K562 (cell line): ENCODE results near the gene NSDHL. TPM values are rescaled to one million over a fixed set of nuclear protein-coding genes. Genes with fewer than 3 reads are reported as not detected.
A peak's percentile ranks its signal among the peaks of the same experiment; 100 is the strongest.

ENCODE experiments used
- ATAC-seq: fragments of 200-7000 bp; cut with Tn5 transposase; 3 replicates; pipeline ENCODE4 v1.9.1; 2020; ENCODE audit warnings: moderate library complexity
- BruUV-seq: library from RNA; stranded (reverse); fragments of 400-500 nt; replicated peaks from 2 replicates; lab custom pipeline; 2021; lab: Mats Ljungman, UMichigan
- CTCF ChIA-PET: fragments of 300-600 bp; formaldehyde crosslinking; extraction: SDS; loops from one replicate; lab custom pipeline; 2021; ENCODE audit warnings: low intra/inter-chr PET ratio; lab: Yijun Ruan, JAX
- POLR2A ChIA-PET: fragments of 300-600, 350-650 bp; sonication (Branson Sonifier 250); formaldehyde crosslinking; extraction: SDS; loops from one replicate; lab custom pipeline; 2021; ENCODE audit warnings: antibody characterized with exemption, inconsistent platforms; lab: Yijun Ruan, JAX
- DNase-seq, 4 experiments: peaks; one replicate each; pipeline versions ENCODE4 v3.0.0 to v3.0.0-alpha.2; 2011 to 2018; ENCODE audit warnings: low spot score in 3 of 4, mixed read lengths in 3 of 4; ENCODE audit errors: extremely low read depth in 1 of 4
- FAIRE-seq: peaks from 2 replicates; lab custom pipeline; 2011; peaks lifted over from hg19 to GRCh38; lab: Jason Lieb, UNC
- H2AFZ ChIP-seq: 2 replicates; pipeline ENCODE4 v1.6.0; 2011; ENCODE audit warnings: low read depth, low read length, control low read depth, inconsistent platforms
- H3K27ac ChIP-seq: fragments of 200-600 bp; 3 replicates; pipeline ENCODE4 v1.8.0; 2011; ENCODE audit warnings: low read depth, mild to moderate bottlenecking, control low read depth, inconsistent platforms, low read length, moderate library complexity, mixed read lengths; ENCODE audit errors: extremely low read depth
- H3K27me3 ChIP-seq, 2 experiments: fragments of 300-600 bp in 1 of 2; 2 replicates in 1 of 2; 3 replicates in 1 of 2; pipeline versions ENCODE4 v1.6.0 to v1.8.0; 2011; ENCODE audit warnings: inconsistent platforms in 2 of 2, low read length in 2 of 2, mild to moderate bottlenecking in 1 of 2, mixed read lengths in 1 of 2, moderate library complexity in 1 of 2; ENCODE audit not compliant: control insufficient read depth in 2 of 2, insufficient read depth in 2 of 2
- H3K36me3 ChIP-seq: fragments of 300-600 bp; 3 replicates; pipeline ENCODE4 v1.8.0; 2011; ENCODE audit warnings: mild to moderate bottlenecking, low read length, inconsistent platforms; ENCODE audit not compliant: control insufficient read depth, insufficient read depth
- H3K4me1 ChIP-seq, 2 experiments: fragments of 200-600 bp in 1 of 2; replicated peaks in 1 of 2; 2 replicates in 1 of 2; 3 replicates in 1 of 2; pipeline versions ENCODE4 v1.5.1 to v1.8.0; 2011; ENCODE audit warnings: inconsistent platforms in 2 of 2, low read length in 2 of 2, mild to moderate bottlenecking in 1 of 2, mixed read lengths in 1 of 2, moderate library complexity in 1 of 2; ENCODE audit not compliant: control insufficient read depth in 2 of 2, insufficient read depth in 2 of 2
- H3K4me2 ChIP-seq: 2 replicates; pipeline ENCODE4 v1.6.1; 2011; ENCODE audit warnings: low read length, control low read depth, inconsistent platforms, mixed read lengths; ENCODE audit not compliant: insufficient read depth
- H3K4me3 ChIP-seq: fragments of 200-600 bp; sonication (generic), shearing (Covaris generic); 2 replicates; pipeline ENCODE4 v1.5.1; 2016; ENCODE audit warnings: control low read depth, inconsistent platforms
- H3K79me2 ChIP-seq: fragments of 200-600 bp; 3 replicates; pipeline ENCODE4 v1.8.0; 2011; ENCODE audit warnings: low read length, inconsistent platforms; ENCODE audit not compliant: control insufficient read depth, insufficient read depth
- H3K9ac ChIP-seq, 2 experiments: 2 replicates each; pipeline versions ENCODE4 v1.6.0 to v1.6.1; 2011; ENCODE audit warnings: low read depth in 2 of 2, low read length in 2 of 2, control low read depth in 1 of 2, inconsistent platforms in 1 of 2, mild to moderate bottlenecking in 1 of 2, mixed read lengths in 1 of 2; ENCODE audit not compliant: insufficient read depth in 1 of 2
- H3K9me1 ChIP-seq: one replicate; pipeline ENCODE4 v1.6.0; 2011; ENCODE audit warnings: inconsistent platforms, mild to moderate bottlenecking, low read length, moderate library complexity; ENCODE audit not compliant: control insufficient read depth, insufficient read depth
- H3K9me3 ChIP-seq: replicated peaks from 2 replicates; pipeline ENCODE4 v1.5.1; 2011; ENCODE audit warnings: low read depth, low read length, inconsistent platforms; ENCODE audit not compliant: control insufficient read depth, insufficient read depth
- H4K20me1 ChIP-seq: replicated peaks from 2 replicates; pipeline ENCODE4 v1.6.1; 2011; ENCODE audit warnings: low read length, inconsistent platforms, mixed read lengths; ENCODE audit not compliant: control insufficient read depth, insufficient read depth
- HNRNPL ChIP-seq: fragments of 200-400 bp; formaldehyde crosslinking; IDR thresholded peaks from 2 replicates; pipeline ENCODE4 v1.6.1; 2017; ENCODE audit warnings: low read depth, mild to moderate bottlenecking, low read length
- JUND ChIP-seq, 2 experiments: IDR thresholded peaks; 2 replicates in 1 of 2; 3 replicates in 1 of 2; pipeline ENCODE4 v1.6.1; 2011; ENCODE audit warnings: borderline replicate concordance in 2 of 2, low read depth in 2 of 2, low read length in 2 of 2, improper control_type of control experiment in 1 of 2, missing biosample characterization in 1 of 2, missing genetic modification characterization in 1 of 2, missing genetic modification reagents in 1 of 2
- KDM1A ChIP-seq, 2 experiments: fragments of 450-650 bp; IDR thresholded peaks; 2 replicates each; pipeline ENCODE4 v1.6.1; 2016; ENCODE audit warnings: mild to moderate bottlenecking in 2 of 2
- POLR2AphosphoS5 ChIP-seq: IDR thresholded peaks from 2 replicates; pipeline ENCODE4 v1.6.1; 2011; ENCODE audit warnings: mild to moderate bottlenecking, low read depth, low read length, moderate library complexity; ENCODE audit not compliant: control insufficient read depth, insufficient read depth
- SMC3 ChIP-seq: conservative IDR thresholded peaks from 2 replicates; pipeline ENCODE4 v1.6.1; 2011; ENCODE audit warnings: low read depth, low read length, improper control_type of control experiment; ENCODE audit not compliant: insufficient read depth
- XRCC5 ChIP-seq: fragments of 200-400 bp; formaldehyde crosslinking; IDR thresholded peaks from 2 replicates; pipeline ENCODE4 v1.6.1; 2017; ENCODE audit warnings: low read depth, mild to moderate bottlenecking, low read length
- ZNF445 ChIP-seq: fragments of 250-450 bp; sonication (Bioruptor Pico); IDR thresholded peaks from 2 replicates; pipeline ENCODE4 v1.4.0; 2020; ENCODE audit warnings: low read depth, mild to moderate bottlenecking, moderate library complexity
- WGBS: fragments of 100-300 bp; shearing (Covaris generic); methylation state at CpG from one replicate; pipeline ENCODE4 v1.1.6; 2016; ENCODE audit warnings: low coverage, mixed read lengths; ENCODE audit not compliant: insufficient coverage; ENCODE audit errors: missing lambda C conversion rate; 5-methylcytosine and 5-hydroxymethylcytosine counted together
- in situ Hi-C: fragments of 300-500 bp; cut with MboI; formaldehyde crosslinking; loops from 4 replicates; pipeline ENCODE4 v1.15.0; 2018; ENCODE audit warnings: inconsistent platforms, mixed read lengths
- intact Hi-C: fragments of 100-400 bp; cut with micrococcal nuclease; formaldehyde crosslinking; loops from 2 replicates; pipeline ENCODE4 v1.14.2; 2022
- polyA plus RNA-seq, 8 experiments: library from polyadenylated mRNA; depleted of rRNA in 4 of 8; stranded (reverse) in 5 of 8; unstranded in 3 of 8; fragments of >200 nt; fragmentation: Nextera tagmentation in 2 of 8; fragmentation: Illumina TruSeq in 1 of 8; extraction: Ambion mirVana in 2 of 8; extraction: Trizol in 1 of 8; gene quantifications; 2 replicates each; pipeline versions ENCODE4 v1.2.1 to v1.2.3, GENCODE V29; 2011 to 2014; ENCODE audit warnings: inconsistent platforms in 1 of 8, missing spikeins in 1 of 8
- total RNA-seq, 7 experiments: library from RNA; depleted of rRNA in 6 of 7; stranded (reverse); fragments of >200 nt in 6 of 7; fragmentation: Illumina TruSeq in 2 of 7; extraction: Trizol in 2 of 7; gene quantifications; 2 replicates each; pipeline versions ENCODE4 v1.2.1 to v1.2.3, GENCODE V29; 2011 to 2021; ENCODE audit warnings: low replicate concordance in 1 of 7
- TF ChIP-seq, protein P1 (sequence below): fragments of 250-450 bp; sonication (Bioruptor Pico); IDR thresholded peaks from 2 replicates; pipeline ENCODE4 v1.8.0; 2021; ENCODE audit warnings: mild to moderate bottlenecking, moderate library complexity
- TF ChIP-seq, protein P2 (sequence below): fragments of 450-650 bp; IDR thresholded peaks from 2 replicates; pipeline ENCODE4 v1.6.1; 2017; ENCODE audit warnings: antibody characterized with exemption
- TF ChIP-seq, protein P3 (sequence below), 3 experiments: IDR thresholded peaks in 2 of 3; conservative IDR thresholded peaks in 1 of 3; 2 replicates each; pipeline ENCODE4 v1.5.1; 2011 to 2012; ENCODE audit warnings: low read length in 3 of 3, mild to moderate bottlenecking in 3 of 3, control low read depth in 2 of 3, improper control_type of control experiment in 1 of 3, inconsistent platforms in 1 of 3, low read depth in 1 of 3, mixed read lengths in 1 of 3, moderate library complexity in 1 of 3; ENCODE audit not compliant: insufficient read depth in 2 of 3
- TF ChIP-seq, protein P4 (sequence below): fragments of 450-650 bp; IDR thresholded peaks from 2 replicates; pipeline ENCODE4 v1.6.1; 2016

The NSDHL gene
- total and polyA plus RNA-seq, 9 of the 15 experiments (the other 6 are each of a cell fraction or from before 2014, with no cell fraction given) = 22.5 to 63.4 (median 40.8) TPM

- ChIA-PET POLR2A (interaction anchor here (0.6 kb wide), 1 partner anchor 246 kb away, joined by 4 read pairs; no protein-coding TSS in a partner anchor), CTCF (interaction anchor here (0.8 to 1.0 kb wide), 2 partner anchors 11 to 22 kb away, joined by 3 read pairs; no protein-coding TSS in a partner anchor)
- no peaks in the 10 kb centered on the region for H3K79me2 ChIP-seq
- no peak overlapping the region for H2AFZ ChIP-seq
- FAIRE-seq (peak; percentile 77), ATAC-seq (peak; percentile 85), DNase-seq (peak; percentile 62 to 77 (median 75))
- peaks cover 3% of the 10 kb centered on the region for H3K9me1 ChIP-seq
- no peak overlapping the region for H3K4me2 ChIP-seq
- H3K27me3 ChIP-seq = peaks cover 17 to 76% of the 10 kb centered on the region in 2 experiments; a peak in 4 of 5 replicates
- WGBS = under 1% methylated on average over 18 of the region's 20 CpGs
- no peak overlapping the region for H3K9ac ChIP-seq
- no peak overlapping the region for H3K4me3 ChIP-seq
- no TSS peak for BruUV-seq
- no peaks in the 10 kb centered on the region for H3K36me3 ChIP-seq
- H3K9me3 ChIP-seq = no peaks in the 10 kb centered on the region
- in situ Hi-C loops (no loop called here), intact Hi-C loops (no loop called here)
- H3K4me1 ChIP-seq = peaks cover 0 to 9% of the 10 kb centered on the region in 2 experiments; a peak in 3 of 5 replicates
- H4K20me1 ChIP-seq = no peaks in the 10 kb centered on the region; the same call in 1 of the 2 replicates
- H3K27ac ChIP-seq = no peak overlapping the region
- TF ChIP-seq SMC3 = peak; percentile 28; the same call in 1 of the 2 replicates
- TF ChIP-seq ZNF445 (CRISPR knock-in tag) = no peak
- 0 out of 2 replicates have a peak, but pooled peaks have one; percentile 6 for TF ChIP-seq JUND (IDR thresholded peaks at IDR 0.05; ENCODE audit: borderline replicate concordance, low read depth, low read length)
- TF ChIP-seq JUND (tag; IDR thresholded peaks at IDR 0.05; ENCODE audit: borderline replicate concordance, low read depth, low read length) = no peak
- TF ChIP-seq, protein P1, sequence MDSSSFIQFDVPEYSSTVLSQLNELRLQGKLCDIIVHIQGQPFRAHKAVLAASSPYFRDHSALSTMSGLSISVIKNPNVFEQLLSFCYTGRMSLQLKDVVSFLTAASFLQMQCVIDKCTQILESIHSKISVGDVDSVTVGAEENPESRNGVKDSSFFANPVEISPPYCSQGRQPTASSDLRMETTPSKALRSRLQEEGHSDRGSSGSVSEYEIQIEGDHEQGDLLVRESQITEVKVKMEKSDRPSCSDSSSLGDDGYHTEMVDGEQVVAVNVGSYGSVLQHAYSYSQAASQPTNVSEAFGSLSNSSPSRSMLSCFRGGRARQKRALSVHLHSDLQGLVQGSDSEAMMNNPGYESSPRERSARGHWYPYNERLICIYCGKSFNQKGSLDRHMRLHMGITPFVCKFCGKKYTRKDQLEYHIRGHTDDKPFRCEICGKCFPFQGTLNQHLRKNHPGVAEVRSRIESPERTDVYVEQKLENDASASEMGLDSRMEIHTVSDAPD (CRISPR knock-in tag) = no peak
- TF ChIP-seq HNRNPL = no peak
- TF ChIP-seq, protein P2, sequence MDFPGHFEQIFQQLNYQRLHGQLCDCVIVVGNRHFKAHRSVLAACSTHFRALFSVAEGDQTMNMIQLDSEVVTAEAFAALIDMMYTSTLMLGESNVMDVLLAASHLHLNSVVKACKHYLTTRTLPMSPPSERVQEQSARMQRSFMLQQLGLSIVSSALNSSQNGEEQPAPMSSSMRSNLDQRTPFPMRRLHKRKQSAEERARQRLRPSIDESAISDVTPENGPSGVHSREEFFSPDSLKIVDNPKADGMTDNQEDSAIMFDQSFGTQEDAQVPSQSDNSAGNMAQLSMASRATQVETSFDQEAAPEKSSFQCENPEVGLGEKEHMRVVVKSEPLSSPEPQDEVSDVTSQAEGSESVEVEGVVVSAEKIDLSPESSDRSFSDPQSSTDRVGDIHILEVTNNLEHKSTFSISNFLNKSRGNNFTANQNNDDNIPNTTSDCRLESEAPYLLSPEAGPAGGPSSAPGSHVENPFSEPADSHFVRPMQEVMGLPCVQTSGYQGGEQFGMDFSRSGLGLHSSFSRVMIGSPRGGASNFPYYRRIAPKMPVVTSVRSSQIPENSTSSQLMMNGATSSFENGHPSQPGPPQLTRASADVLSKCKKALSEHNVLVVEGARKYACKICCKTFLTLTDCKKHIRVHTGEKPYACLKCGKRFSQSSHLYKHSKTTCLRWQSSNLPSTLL = no peak
- no peak for TF ChIP-seq POLR2AphosphoS5
- TF ChIP-seq XRCC5 = peak; percentile 43; the same call in 1 of the 2 replicates
- TF ChIP-seq, protein P3, sequence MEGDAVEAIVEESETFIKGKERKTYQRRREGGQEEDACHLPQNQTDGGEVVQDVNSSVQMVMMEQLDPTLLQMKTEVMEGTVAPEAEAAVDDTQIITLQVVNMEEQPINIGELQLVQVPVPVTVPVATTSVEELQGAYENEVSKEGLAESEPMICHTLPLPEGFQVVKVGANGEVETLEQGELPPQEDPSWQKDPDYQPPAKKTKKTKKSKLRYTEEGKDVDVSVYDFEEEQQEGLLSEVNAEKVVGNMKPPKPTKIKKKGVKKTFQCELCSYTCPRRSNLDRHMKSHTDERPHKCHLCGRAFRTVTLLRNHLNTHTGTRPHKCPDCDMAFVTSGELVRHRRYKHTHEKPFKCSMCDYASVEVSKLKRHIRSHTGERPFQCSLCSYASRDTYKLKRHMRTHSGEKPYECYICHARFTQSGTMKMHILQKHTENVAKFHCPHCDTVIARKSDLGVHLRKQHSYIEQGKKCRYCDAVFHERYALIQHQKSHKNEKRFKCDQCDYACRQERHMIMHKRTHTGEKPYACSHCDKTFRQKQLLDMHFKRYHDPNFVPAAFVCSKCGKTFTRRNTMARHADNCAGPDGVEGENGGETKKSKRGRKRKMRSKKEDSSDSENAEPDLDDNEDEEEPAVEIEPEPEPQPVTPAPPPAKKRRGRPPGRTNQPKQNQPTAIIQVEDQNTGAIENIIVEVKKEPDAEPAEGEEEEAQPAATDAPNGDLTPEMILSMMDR (IDR thresholded peaks at IDR 0.05 in 2 of 3, conservative IDR thresholded peaks at IDR 0.05 in 1 of 3; ENCODE audit: insufficient read depth in 2 of 3, low read depth in 1 of 3, low read length in 3 of 3) = peak; percentile 73 to 85 (median 78)
- TF ChIP-seq, protein P4, sequence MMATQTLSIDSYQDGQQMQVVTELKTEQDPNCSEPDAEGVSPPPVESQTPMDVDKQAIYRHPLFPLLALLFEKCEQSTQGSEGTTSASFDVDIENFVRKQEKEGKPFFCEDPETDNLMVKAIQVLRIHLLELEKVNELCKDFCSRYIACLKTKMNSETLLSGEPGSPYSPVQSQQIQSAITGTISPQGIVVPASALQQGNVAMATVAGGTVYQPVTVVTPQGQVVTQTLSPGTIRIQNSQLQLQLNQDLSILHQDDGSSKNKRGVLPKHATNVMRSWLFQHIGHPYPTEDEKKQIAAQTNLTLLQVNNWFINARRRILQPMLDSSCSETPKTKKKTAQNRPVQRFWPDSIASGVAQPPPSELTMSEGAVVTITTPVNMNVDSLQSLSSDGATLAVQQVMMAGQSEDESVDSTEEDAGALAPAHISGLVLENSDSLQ = no peak
- TF ChIP-seq KDM1A (IDR thresholded peaks at IDR 0.05) = no peak
These were observed 73.6 kb downstream of the NSDHL start for GRCh38 chrX:152904151-152905080.
